ENCODE data around the gene EDIL3. TPM values are rescaled to one million over a fixed set of nuclear protein-coding genes. Genes with fewer than 3 reads are reported as not detected.
A peak's percentile ranks its signal among the peaks of the same experiment; 100 is the strongest.

Gene EDIL3
- total RNA-seq, 4 donors from 2014 or later, result 2.8 to 20.6 (median 10.2) TPM

- H3K27ac ChIP-seq, result peak overlapping the region; percentile 78 to 87 (median 82)
- TF ChIP-seq POLR2A (IDR thresholded peaks at IDR 0.05), result no peak
- no peak for TF ChIP-seq CTCF (IDR thresholded peaks at IDR 0.05)
- peaks cover 0 to 29% (median 0%) of the 10 kb centered on the region in 4 donors for H3K27me3 ChIP-seq
- H3K9me3 ChIP-seq, result no peaks in the 10 kb centered on the region
- intact Hi-C loops (cut with DNase I), result no loop called here
- peaks cover 0 to 45% (median 16%) of the 10 kb centered on the region in 3 donors for H3K4me1 ChIP-seq
- H3K4me3 ChIP-seq, result peak overlapping the region; percentile 63 to 77 (median 70)
- no peaks in the 10 kb centered on the region for H3K36me3 ChIP-seq
- 2% methylated on average over 13 to 24 of the region's 26 CpGs for WGBS, 2 donors
- no peak for DNase-seq
Observed at GRCh38 chr5:84383296-84383815, 1.3 kb downstream of the EDIL3 start.

GRCh38 chr5:84382363-84383295, 2.1 kb downstream of the EDIL3 start:
- Histone ChIP-seq H3K27ac (peak overlapping the region; percentile 73 to 87 (median 82)), H3K4me3 (peak overlapping the region; percentile 63 to 77 (median 70)), H3K36me3 (no peaks in the 10 kb centered on the region), H3K4me1 (peaks cover 0 to 49% (median 16%) of the 10 kb centered on the region in 3 donors), H3K9me3 (no peaks in the 10 kb centered on the region), H3K27me3 (peaks cover 0 to 29% (median 0%) of the 10 kb centered on the region in 4 donors)
- no peak for DNase-seq
- TF ChIP-seq CTCF (IDR thresholded peaks at IDR 0.05) (no peak), POLR2A (IDR thresholded peaks at IDR 0.05) (peak in 2 of 4 donors; percentile 26 to 28)
- intact Hi-C loops (cut with DNase I), result no loop called here
- WGBS, 2 donors, result 1 to 6% methylated on average over 32 to 37 of the region's 45 CpGs

- H3K27me3 ChIP-seq, result peaks cover 0 to 29% (median 0%) of the 10 kb centered on the region in 4 donors
- intact Hi-C loops (cut with DNase I), result no loop called here
- peak overlapping the region; percentile 63 to 77 (median 70) for H3K4me3 ChIP-seq
- H3K9me3 ChIP-seq, result no peaks in the 10 kb centered on the region
- no peak for DNase-seq
- peaks cover 0 to 49% (median 16%) of the 10 kb centered on the region in 3 donors for H3K4me1 ChIP-seq
- no peak for TF ChIP-seq POLR2A (IDR thresholded peaks at IDR 0.05)
- no peak for TF ChIP-seq CTCF (IDR thresholded peaks at IDR 0.05)
- H3K27ac ChIP-seq, result peak overlapping the region; percentile 73 to 87 (median 82)
- H3K36me3 ChIP-seq, result no peaks in the 10 kb centered on the region
- 2 to 3% methylated on average over 13 of the region's 14 CpGs for whole genome bisulfite sequencing, 2 donors
Observed at GRCh38 chr5:84381502-84382362, 2.9 kb downstream of the EDIL3 start.

GRCh38 chr5:84379749-84380148, 4.9 kb downstream of the EDIL3 start:
- no peak for DNase-seq
- H3K36me3 ChIP-seq, result no peaks in the 10 kb centered on the region
- intact Hi-C loops (cut with DNase I), result no loop called here
- TF ChIP-seq CTCF (IDR thresholded peaks at IDR 0.05) (no peak), POLR2A (IDR thresholded peaks at IDR 0.05) (no peak)
- H3K27me3 ChIP-seq, result peaks cover 0 to 28% (median 0%) of the 10 kb centered on the region in 4 donors
- H3K9me3 ChIP-seq, result no peaks in the 10 kb centered on the region
- H3K27ac ChIP-seq, result peak overlapping the region in 2 of 4 donors; percentile 5 to 11
- 61 to 72% methylated on average over 2 of the region's 2 CpGs for WGBS, 2 donors
- no peak overlapping the region for H3K4me3 ChIP-seq
- peaks cover 0 to 39% (median 16%) of the 10 kb centered on the region in 3 donors for H3K4me1 ChIP-seq

Data from esophagus squamous epithelium (tissue), 5 donors.